Activated CD4-positive, CD25-positive, alpha-beta regulatory T cell treated with anti-CD3 and anti-CD28 coated beads, Interleukin-2, amount 50 U/mL, for 24 hours (primary cell): ENCODE measurements around the gene JDP2.
A peak's percentile ranks its signal among the peaks of the same experiment; 100 is the strongest.

Source experiments
- ATAC-seq, 2 donors: fragments of 150-1000 bp; cut with Tn5 transposase; one replicate each; pipeline ENCODE4 v1.10.0; 2021; ENCODE audit warnings: mild to moderate bottlenecking in 1 of 2, moderate library complexity in 1 of 2

The JDP2 gene

DNA sequence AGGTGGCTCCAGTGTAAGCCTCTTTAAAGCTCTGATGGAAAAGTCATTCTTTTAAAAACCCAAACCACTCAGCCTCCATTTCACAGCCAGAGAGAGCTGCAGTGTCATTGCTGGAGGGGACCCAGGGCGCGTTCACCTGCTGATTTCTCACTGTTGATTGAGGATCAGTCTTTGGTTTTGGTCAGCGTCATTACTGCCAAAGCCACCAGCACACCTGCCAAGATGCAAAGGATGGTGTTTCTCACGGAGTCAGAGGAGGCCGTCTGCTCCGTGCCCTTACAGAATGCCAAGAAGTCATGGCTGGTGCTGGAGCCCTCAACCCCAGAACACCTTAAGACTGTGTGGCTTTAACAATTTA, 61.6 kb downstream of the JDP2 start:
- no peak for ATAC-seq

DNA sequence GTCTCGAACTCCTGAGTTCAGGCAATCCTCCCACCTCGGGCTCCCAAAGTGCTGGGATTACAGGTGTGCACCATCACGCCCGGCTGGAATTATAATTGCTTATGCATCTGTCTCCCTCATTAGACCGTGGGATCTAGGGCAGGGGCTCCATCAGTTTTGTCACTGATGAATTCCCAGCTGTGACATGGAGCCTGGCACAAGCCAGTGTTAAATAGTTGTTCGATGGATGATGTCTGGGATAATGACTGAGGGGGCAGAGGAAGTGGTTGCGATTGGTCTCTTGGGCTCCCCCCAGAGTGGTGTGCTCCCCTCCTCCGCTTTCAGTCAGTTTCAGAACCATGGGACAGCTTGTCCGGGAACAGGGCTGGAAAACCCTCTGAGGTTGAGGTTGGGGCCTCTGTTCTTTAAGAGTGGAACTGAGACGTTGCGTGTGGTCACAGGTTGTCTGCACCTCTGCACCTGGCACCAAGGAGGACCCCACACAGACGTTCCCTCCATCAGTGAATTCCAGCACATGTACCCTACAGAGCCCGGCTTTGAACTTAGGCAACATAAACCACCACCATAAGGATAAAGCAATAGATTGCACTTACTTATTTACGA, 63.7 kb downstream of the JDP2 start:
- no peak for ATAC-seq

GRCh38 chr14:75492832-75493591, 65.2 kb downstream of the JDP2 start:
- ATAC-seq, result no peak

- ATAC-seq, result no peak
Observed at GRCh38 chr14:75493592-75494087, 65.8 kb downstream of the JDP2 start.

DNA sequence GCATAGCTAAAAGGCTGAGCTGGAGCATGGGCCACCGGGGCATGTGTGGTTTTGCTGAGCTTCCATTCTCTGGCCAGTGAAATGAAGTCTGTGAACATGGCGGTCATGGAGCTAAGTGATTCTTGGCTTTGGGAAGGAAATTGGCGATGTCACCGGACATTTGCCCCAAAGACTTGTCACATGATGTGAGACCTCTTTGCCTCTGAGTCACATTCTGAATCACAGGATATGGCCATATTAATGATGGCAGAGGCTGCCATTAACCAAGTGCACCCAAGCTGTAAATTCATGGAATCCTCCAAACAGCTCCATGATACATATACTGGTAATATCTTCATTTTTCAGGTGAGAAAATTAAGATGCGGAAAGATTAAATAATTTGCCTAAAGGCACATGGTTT, 67.1 kb downstream of the JDP2 start:
- ATAC-seq, result no peak

DNA sequence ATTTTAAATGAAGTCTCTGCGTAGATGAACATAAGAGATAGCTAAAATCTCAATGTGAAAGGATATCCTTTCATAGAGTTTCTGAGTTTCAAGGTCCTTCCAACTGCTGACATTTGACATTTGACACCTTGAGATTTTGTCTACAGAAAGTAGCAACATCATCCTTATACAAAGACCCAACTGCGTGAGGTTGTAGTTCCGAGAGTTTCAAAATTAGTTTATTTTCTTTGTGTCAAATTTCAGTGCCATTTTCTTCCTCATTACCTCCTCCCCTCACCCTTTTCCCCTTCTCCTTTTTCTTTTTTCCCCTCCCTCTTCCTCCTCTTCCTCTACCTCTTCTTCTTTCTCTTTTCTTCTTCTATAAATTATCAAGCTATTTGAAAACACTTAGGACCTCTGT, 67.6 kb downstream of the JDP2 start:
- no peak for ATAC-seq

- no peak for ATAC-seq
Observed at GRCh38 chr14:75495882-75496281, 68.1 kb downstream of the JDP2 start.

DNA sequence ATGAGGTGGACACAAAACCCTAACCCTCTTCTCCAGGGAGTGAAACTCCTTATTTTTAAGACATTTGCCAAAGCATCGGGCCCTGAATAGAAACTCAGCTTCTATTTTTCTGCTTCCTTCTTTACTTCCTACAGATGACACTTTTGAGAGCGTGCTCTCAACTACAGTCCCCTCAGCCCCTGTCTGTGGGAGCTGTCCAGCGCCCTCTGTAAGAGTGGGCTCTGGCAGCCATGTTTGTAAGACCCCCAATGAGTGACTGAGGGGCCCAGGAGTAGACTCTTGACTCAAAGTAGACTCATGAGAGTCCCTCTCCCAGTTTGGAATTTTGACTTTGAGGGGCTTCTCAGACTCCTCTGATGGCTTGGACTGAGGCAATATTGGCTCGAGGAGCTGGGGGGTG, 68.9 kb downstream of the JDP2 start:
- no peak for ATAC-seq

DNA sequence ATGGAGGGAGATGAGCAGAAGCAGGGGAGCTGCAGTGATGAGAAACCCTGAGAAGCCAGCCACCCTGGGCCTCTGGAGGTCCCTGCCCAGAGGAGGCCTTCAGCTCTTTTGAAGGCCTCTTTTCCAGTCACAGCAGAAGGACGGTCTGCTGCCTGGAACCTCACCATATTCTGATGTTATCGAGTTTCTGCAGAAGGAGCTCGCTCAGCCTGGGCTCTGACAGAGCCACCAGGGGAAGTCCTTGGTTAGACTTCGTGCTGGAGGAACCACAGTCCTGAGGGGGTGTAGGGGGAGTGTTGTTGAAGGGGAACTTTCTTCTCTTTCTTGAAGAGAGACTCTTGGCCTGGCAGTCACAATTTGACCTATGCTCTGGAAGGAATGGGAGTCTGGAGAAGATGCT, 69.4 kb downstream of the JDP2 start:
- ATAC-seq, result peak; percentile 75 to 78

GRCh38 chr14:75497701-75498100, 69.9 kb downstream of the JDP2 start:
- ATAC-seq, result no peak

DNA sequence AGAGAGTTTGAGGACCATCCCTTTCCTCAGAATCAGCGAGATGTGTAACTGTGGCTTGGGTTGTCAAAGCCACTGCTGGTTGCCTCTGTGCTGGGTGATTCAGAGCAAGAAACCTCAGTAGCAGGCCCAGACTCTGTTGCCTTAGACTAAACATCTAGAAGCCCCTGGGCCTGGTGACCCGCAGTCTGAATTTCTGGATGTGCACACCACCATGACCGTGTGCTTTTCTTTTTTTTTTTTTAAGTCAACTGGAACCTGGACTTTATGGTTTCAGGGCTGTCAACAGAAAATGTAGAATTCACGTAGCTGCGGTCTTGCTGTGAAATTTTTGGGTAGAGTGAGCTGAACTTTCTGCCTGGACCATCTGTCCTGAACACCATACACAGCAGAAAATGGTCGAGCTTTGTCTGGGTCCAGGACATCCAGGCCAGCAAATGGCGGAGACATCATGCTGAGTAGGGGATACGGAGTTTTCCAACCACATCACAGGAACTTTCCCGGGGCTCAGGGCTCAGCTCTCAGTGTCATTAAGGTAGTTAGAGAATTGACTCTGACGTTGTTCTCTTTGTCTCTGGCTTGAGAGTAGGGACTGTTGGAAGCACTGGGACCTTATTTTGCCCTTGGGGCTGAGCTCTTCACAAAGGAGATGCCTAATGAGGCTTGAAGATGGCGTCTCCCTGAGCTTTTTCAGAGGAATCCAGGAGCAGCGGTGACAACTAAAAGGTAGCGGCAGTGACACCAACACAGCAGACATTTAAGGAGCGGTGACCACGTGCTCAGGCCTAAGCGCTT, 71.5 kb downstream of the JDP2 start:
- ATAC-seq, result peak; percentile 45 to 62

GRCh38 chr14:75501080-75501479, 73.3 kb downstream of the JDP2 start:
- ATAC-seq, result no peak

GRCh38 chr14:75504411-75504810, 76.6 kb downstream of the JDP2 start:
- ATAC-seq, result no peak

- ATAC-seq, result no peak
Observed at GRCh38 chr14:75506930-75507329, 79.1 kb downstream of the JDP2 start.

GRCh38 chr14:75510547-75510946, 82.7 kb downstream of the JDP2 start:
- peak; percentile 71 to 77 for ATAC-seq

- no peak for ATAC-seq
Observed at GRCh38 chr14:75511201-75511600, 83.4 kb downstream of the JDP2 start.

- ATAC-seq, result peak; percentile 2 to 15
Observed at GRCh38 chr14:75513911-75514672, 86.3 kb downstream of the JDP2 start.

DNA sequence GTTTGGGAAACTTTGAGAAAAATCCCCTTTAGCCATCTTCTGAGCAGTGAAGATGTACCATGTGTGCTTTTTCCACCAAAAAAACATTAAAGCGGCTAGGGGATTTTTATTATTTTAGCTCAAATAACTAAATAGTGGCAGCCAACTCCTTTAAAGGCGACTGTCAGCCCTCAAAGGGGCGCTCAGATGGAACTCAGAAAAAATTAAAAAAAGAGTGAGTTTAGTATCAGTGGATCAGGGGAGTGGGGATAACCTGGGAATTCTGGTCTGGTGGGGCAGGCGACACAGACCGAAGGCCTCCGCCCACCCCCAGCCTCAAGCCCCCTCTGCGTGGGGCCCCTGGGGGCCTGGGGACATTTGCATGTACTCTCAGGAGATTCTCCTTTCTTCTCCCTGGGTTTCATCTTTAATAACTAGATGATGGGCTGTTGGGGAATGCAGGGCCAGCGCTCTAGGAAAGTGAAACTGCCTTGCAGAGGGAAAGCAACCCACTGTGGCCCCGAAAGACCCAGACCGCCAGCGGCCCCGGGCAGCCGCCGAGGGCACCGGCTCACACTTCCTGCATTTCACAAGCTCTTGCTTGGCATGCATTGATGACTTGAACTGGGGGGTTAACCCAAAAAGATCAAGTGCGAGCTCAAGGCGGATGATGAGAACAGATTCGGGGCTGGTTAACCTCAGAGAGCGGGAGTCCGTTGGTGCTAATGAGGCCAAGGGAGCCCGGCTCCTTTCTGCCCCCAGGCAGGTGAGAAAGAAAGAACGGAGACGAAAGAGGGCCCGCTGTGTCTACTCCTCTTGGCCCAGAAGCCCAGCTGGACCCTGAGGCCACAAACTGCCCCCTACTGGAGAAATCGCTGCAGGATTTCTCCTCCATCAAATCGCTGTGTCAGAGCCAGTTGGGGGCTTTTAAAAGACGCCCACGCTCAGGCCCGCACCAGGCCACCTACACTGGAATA, 87.1 kb downstream of the JDP2 start:
- peak; percentile 54 to 56 for ATAC-seq

GRCh38 chr14:75515629-75515996, 87.8 kb downstream of the JDP2 start:
- peak in 1 of 2 donors; percentile 25 for ATAC-seq

GRCh38 chr14:75518625-75519024, 90.8 kb downstream of the JDP2 start:
- ATAC-seq, result no peak

DNA sequence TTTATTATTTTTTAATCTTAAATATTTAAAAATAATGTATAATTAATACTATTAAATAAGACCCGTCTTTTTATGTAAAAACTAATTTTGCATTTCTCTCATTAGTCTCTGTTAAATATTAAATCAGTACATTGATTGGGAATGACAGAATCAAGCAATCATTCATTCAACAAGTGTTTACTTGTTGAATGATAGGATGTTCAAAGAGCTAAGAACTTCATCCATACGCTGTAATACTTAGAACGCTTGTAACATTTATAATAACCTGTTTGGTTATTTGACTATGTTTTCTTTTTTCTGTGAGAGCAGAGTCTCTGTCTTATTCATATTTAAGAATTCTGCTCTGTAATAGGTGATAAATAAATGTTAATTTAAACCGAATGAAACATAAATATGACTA, 91.6 kb downstream of the JDP2 start:
- ATAC-seq, result no peak
